K562 (cell line): ENCODE measurements around the gene KRT83. TPM values are rescaled to one million over a fixed set of nuclear protein-coding genes. Genes with fewer than 3 reads are reported as not detected.

Experiments used
- ATAC-seq: fragments of 200-7000 bp; cut with Tn5 transposase; 3 replicates; pipeline ENCODE4 v1.9.1; 2020; ENCODE audit warnings: moderate library complexity
- BruUV-seq: library from RNA; stranded (reverse); fragments of 400-500 nt; replicated peaks from 2 replicates; lab custom pipeline; 2021; lab: Mats Ljungman, UMichigan
- CTCF ChIA-PET: fragments of 300-600 bp; formaldehyde crosslinking; extraction: SDS; loops from one replicate; lab custom pipeline; 2021; ENCODE audit warnings: low intra/inter-chr PET ratio; lab: Yijun Ruan, JAX
- POLR2A ChIA-PET: fragments of 300-600, 350-650 bp; sonication (Branson Sonifier 250); formaldehyde crosslinking; extraction: SDS; loops from one replicate; lab custom pipeline; 2021; ENCODE audit warnings: antibody characterized with exemption, inconsistent platforms; lab: Yijun Ruan, JAX
- DNase-seq, 4 experiments: peaks; one replicate each; pipeline versions ENCODE4 v3.0.0 to v3.0.0-alpha.2; 2011 to 2018; ENCODE audit warnings: low spot score in 3 of 4, mixed read lengths in 3 of 4; ENCODE audit errors: extremely low read depth in 1 of 4
- FAIRE-seq: peaks from 2 replicates; lab custom pipeline; 2011; peaks lifted over from hg19 to GRCh38; lab: Jason Lieb, UNC
- H2AFZ ChIP-seq: 2 replicates; pipeline ENCODE4 v1.6.0; 2011; ENCODE audit warnings: low read depth, low read length, control low read depth, inconsistent platforms
- H3K27ac ChIP-seq: fragments of 200-600 bp; 3 replicates; pipeline ENCODE4 v1.8.0; 2011; ENCODE audit warnings: low read depth, mild to moderate bottlenecking, control low read depth, inconsistent platforms, low read length, moderate library complexity, mixed read lengths; ENCODE audit errors: extremely low read depth
- H3K27me3 ChIP-seq, 2 experiments: fragments of 300-600 bp in 1 of 2; 2 replicates in 1 of 2; 3 replicates in 1 of 2; pipeline versions ENCODE4 v1.6.0 to v1.8.0; 2011; ENCODE audit warnings: inconsistent platforms in 2 of 2, low read length in 2 of 2, mild to moderate bottlenecking in 1 of 2, mixed read lengths in 1 of 2, moderate library complexity in 1 of 2; ENCODE audit not compliant: control insufficient read depth in 2 of 2, insufficient read depth in 2 of 2
- H3K36me3 ChIP-seq: fragments of 300-600 bp; 3 replicates; pipeline ENCODE4 v1.8.0; 2011; ENCODE audit warnings: mild to moderate bottlenecking, low read length, inconsistent platforms; ENCODE audit not compliant: control insufficient read depth, insufficient read depth
- H3K4me1 ChIP-seq, 2 experiments: fragments of 200-600 bp in 1 of 2; replicated peaks in 1 of 2; 2 replicates in 1 of 2; 3 replicates in 1 of 2; pipeline versions ENCODE4 v1.5.1 to v1.8.0; 2011; ENCODE audit warnings: inconsistent platforms in 2 of 2, low read length in 2 of 2, mild to moderate bottlenecking in 1 of 2, mixed read lengths in 1 of 2, moderate library complexity in 1 of 2; ENCODE audit not compliant: control insufficient read depth in 2 of 2, insufficient read depth in 2 of 2
- H3K4me2 ChIP-seq: 2 replicates; pipeline ENCODE4 v1.6.1; 2011; ENCODE audit warnings: low read length, control low read depth, inconsistent platforms, mixed read lengths; ENCODE audit not compliant: insufficient read depth
- H3K4me3 ChIP-seq: fragments of 200-600 bp; sonication (generic), shearing (Covaris generic); 2 replicates; pipeline ENCODE4 v1.5.1; 2016; ENCODE audit warnings: control low read depth, inconsistent platforms
- H3K79me2 ChIP-seq: fragments of 200-600 bp; 3 replicates; pipeline ENCODE4 v1.8.0; 2011; ENCODE audit warnings: low read length, inconsistent platforms; ENCODE audit not compliant: control insufficient read depth, insufficient read depth
- H3K9ac ChIP-seq, 2 experiments: 2 replicates each; pipeline versions ENCODE4 v1.6.0 to v1.6.1; 2011; ENCODE audit warnings: low read depth in 2 of 2, low read length in 2 of 2, control low read depth in 1 of 2, inconsistent platforms in 1 of 2, mild to moderate bottlenecking in 1 of 2, mixed read lengths in 1 of 2; ENCODE audit not compliant: insufficient read depth in 1 of 2
- H3K9me1 ChIP-seq: one replicate; pipeline ENCODE4 v1.6.0; 2011; ENCODE audit warnings: inconsistent platforms, mild to moderate bottlenecking, low read length, moderate library complexity; ENCODE audit not compliant: control insufficient read depth, insufficient read depth
- H3K9me3 ChIP-seq: replicated peaks from 2 replicates; pipeline ENCODE4 v1.5.1; 2011; ENCODE audit warnings: low read depth, low read length, inconsistent platforms; ENCODE audit not compliant: control insufficient read depth, insufficient read depth
- H4K20me1 ChIP-seq: replicated peaks from 2 replicates; pipeline ENCODE4 v1.6.1; 2011; ENCODE audit warnings: low read length, inconsistent platforms, mixed read lengths; ENCODE audit not compliant: control insufficient read depth, insufficient read depth
- CREB1 ChIP-seq, 2 experiments: sonication (generic) in 1 of 2; formaldehyde crosslinking in 1 of 2; IDR thresholded peaks; 2 replicates each; pipeline versions ENCODE4 v1.6.1 to v1.8.0; 2012 to 2022; ENCODE audit warnings: inconsistent platforms in 1 of 2, mild to moderate bottlenecking in 1 of 2, missing genetic modification reagents in 1 of 2, moderate library complexity in 1 of 2
- ELF4 ChIP-seq: fragments of 450-650 bp; formaldehyde crosslinking; IDR thresholded peaks from 2 replicates; pipeline ENCODE4 v1.4.0; 2022; ENCODE audit warnings: missing genetic modification characterization
- GTF2E2 ChIP-seq: fragments of 200-800 bp; sonication (Bioruptor generic); IDR thresholded peaks from 2 replicates; pipeline ENCODE4 v1.6.1; 2016; ENCODE audit warnings: missing genetic modification characterization, missing compliant biosample characterization
- HMBOX1 ChIP-seq: sonication (generic); IDR thresholded peaks from 2 replicates; pipeline ENCODE4 v1.6.1; 2016
- MNT ChIP-seq, 2 experiments: fragments of 450-650 bp; conservative IDR thresholded peaks; 2 replicates each; pipeline ENCODE4 v1.6.1; 2017; ENCODE audit warnings: mild to moderate bottlenecking in 2 of 2, moderate library complexity in 2 of 2
- RBM15 ChIP-seq: fragments of 200-400 bp; formaldehyde crosslinking; IDR thresholded peaks from 2 replicates; pipeline ENCODE4 v1.6.1; 2018; ENCODE audit warnings: mild to moderate bottlenecking, low read length, moderate library complexity; ENCODE audit not compliant: insufficient read depth
- TRIM28 ChIP-seq: fragments of 450-650 bp; IDR thresholded peaks from 2 replicates; pipeline ENCODE4 v1.6.1; 2017
- U2AF2 ChIP-seq: fragments of 200-400 bp; formaldehyde crosslinking; optimal IDR thresholded peaks from 2 replicates; pipeline ENCODE3; 2017; ENCODE audit warnings: low read depth, mild to moderate bottlenecking, low read length
- ZNF133 ChIP-seq: fragments of 250-450 bp; sonication (Bioruptor Pico); IDR thresholded peaks from 2 replicates; pipeline ENCODE4 v1.4.0; 2020; ENCODE audit warnings: mild to moderate bottlenecking
- ZNF253 ChIP-seq: fragments of 250-450 bp; sonication (Bioruptor Pico); conservative IDR thresholded peaks from 2 replicates; pipeline ENCODE4 v1.6.1; 2021; ENCODE audit warnings: mild to moderate bottlenecking
- ZNF3 ChIP-seq: fragments of 250-450 bp; sonication (Bioruptor Pico); IDR thresholded peaks from 2 replicates; pipeline ENCODE4 v1.5.0; 2021; ENCODE audit warnings: mild to moderate bottlenecking, moderate library complexity
- ZNF639 ChIP-seq, 2 experiments: fragments of 200-800 bp in 1 of 2; sonication (Bioruptor generic) in 1 of 2; sonication (generic) in 1 of 2; formaldehyde crosslinking in 1 of 2; IDR thresholded peaks in 1 of 2; conservative IDR thresholded peaks in 1 of 2; 2 replicates each; pipeline versions ENCODE4 v1.5.0 to v1.6.1; 2016 to 2020; ENCODE audit warnings: missing compliant biosample characterization in 1 of 2, missing genetic modification characterization in 1 of 2, missing genetic modification reagents in 1 of 2
- ZNF764 ChIP-seq: fragments of 250-450 bp; sonication (Bioruptor Pico); IDR thresholded peaks from 2 replicates; pipeline ENCODE4 v1.4.0; 2020; ENCODE audit warnings: low read depth, mild to moderate bottlenecking, moderate library complexity
- WGBS: fragments of 100-300 bp; shearing (Covaris generic); methylation state at CpG from one replicate; pipeline ENCODE4 v1.1.6; 2016; ENCODE audit warnings: low coverage, mixed read lengths; ENCODE audit not compliant: insufficient coverage; ENCODE audit errors: missing lambda C conversion rate; 5-methylcytosine and 5-hydroxymethylcytosine counted together
- in situ Hi-C: fragments of 300-500 bp; cut with MboI; formaldehyde crosslinking; loops from 4 replicates; pipeline ENCODE4 v1.15.0; 2018; ENCODE audit warnings: inconsistent platforms, mixed read lengths
- intact Hi-C: fragments of 100-400 bp; cut with micrococcal nuclease; formaldehyde crosslinking; loops from 2 replicates; pipeline ENCODE4 v1.14.2; 2022
- polyA plus RNA-seq, 8 experiments: library from polyadenylated mRNA; depleted of rRNA in 4 of 8; stranded (reverse) in 5 of 8; unstranded in 3 of 8; fragments of >200 nt; fragmentation: Nextera tagmentation in 2 of 8; fragmentation: Illumina TruSeq in 1 of 8; extraction: Ambion mirVana in 2 of 8; extraction: Trizol in 1 of 8; gene quantifications; 2 replicates each; pipeline versions ENCODE4 v1.2.1 to v1.2.3, GENCODE V29; 2011 to 2014; ENCODE audit warnings: inconsistent platforms in 1 of 8, missing spikeins in 1 of 8
- total RNA-seq, 7 experiments: library from RNA; depleted of rRNA in 6 of 7; stranded (reverse); fragments of >200 nt in 6 of 7; fragmentation: Illumina TruSeq in 2 of 7; extraction: Trizol in 2 of 7; gene quantifications; 2 replicates each; pipeline versions ENCODE4 v1.2.1 to v1.2.3, GENCODE V29; 2011 to 2021; ENCODE audit warnings: low replicate concordance in 1 of 7
- TF ChIP-seq, protein P1 (sequence below): fragments of 450-650 bp; formaldehyde crosslinking; IDR thresholded peaks from 2 replicates; pipeline ENCODE4 v1.4.0; 2020; ENCODE audit warnings: mild to moderate bottlenecking, moderate library complexity
- TF ChIP-seq, protein P2 (sequence below): IDR thresholded peaks from 2 replicates; pipeline ENCODE4 v1.6.1; 2011; ENCODE audit warnings: borderline replicate concordance, low read depth, mild to moderate bottlenecking, moderate library complexity, low read length; ENCODE audit not compliant: insufficient read depth, poor library complexity, severe bottlenecking

The KRT83 gene
- total and polyA plus RNA-seq, 9 of the 15 experiments (the other 6 are each of a cell fraction or from before 2014, with no cell fraction given) = not detected

DNA sequence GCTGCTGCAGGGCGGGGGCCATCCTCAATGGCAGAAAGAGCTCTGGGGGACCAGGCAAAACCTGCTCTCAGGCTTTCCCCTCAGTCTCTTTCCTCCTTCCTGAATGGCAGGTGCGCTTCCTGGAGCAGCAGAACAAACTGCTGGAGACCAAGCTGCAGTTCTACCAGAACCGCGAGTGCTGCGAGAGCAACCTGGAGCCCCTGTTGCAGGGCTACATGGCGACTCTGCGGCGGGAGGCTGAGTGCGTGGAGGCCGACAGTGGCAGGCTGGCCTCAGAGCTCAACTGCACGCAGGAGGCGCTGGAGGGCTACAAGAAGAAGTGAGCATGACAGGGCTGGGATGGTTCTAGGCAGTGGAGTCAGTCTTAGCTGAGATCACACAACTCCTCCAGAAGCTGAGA is 22.9 kb upstream of the KRT83 start:
- under 1% methylated on average over 12 of the region's 12 CpGs for WGBS
- FAIRE-seq = no peak
- no peak overlapping the region for H3K9ac ChIP-seq
- no peak; the same call in 2 of the 3 replicates for ATAC-seq
- no peaks in the 10 kb centered on the region for H3K36me3 ChIP-seq
- no peak overlapping the region for H2AFZ ChIP-seq
- no peaks in the 10 kb centered on the region for H3K9me3 ChIP-seq
- no peak overlapping the region for H3K27ac ChIP-seq
- H3K9me1 ChIP-seq = no peaks in the 10 kb centered on the region
- BruUV-seq = no TSS peak
- H3K79me2 ChIP-seq = no peaks in the 10 kb centered on the region
- peaks cover 11 to 55% of the 10 kb centered on the region in 2 experiments; a peak in 3 of 5 replicates for H3K27me3 ChIP-seq
- ChIA-PET POLR2A (no interaction called here), CTCF (no interaction called here)
- H3K4me2 ChIP-seq = no peak overlapping the region
- DNase-seq = peak in 1 of 4 experiments; percentile 3
- no peaks in the 10 kb centered on the region; the same call in 1 of the 2 replicates for H4K20me1 ChIP-seq
- intact Hi-C loops = no loop called here
- in situ Hi-C loops = no loop called here
- H3K4me3 ChIP-seq = no peak overlapping the region
- H3K4me1 ChIP-seq = no peaks in the 10 kb centered on the region
- TF ChIP-seq ZNF253 (CRISPR knock-in tag) (no peak), RBM15 (no peak), MNT (conservative IDR thresholded peaks at IDR 0.05) (no peak), U2AF2 (no peak), TRIM28 (no peak), CREB1 (IDR thresholded peaks at IDR 0.05) (no peak), CREB1 (CRISPR knock-in tag; IDR thresholded peaks at IDR 0.05) (no peak), ELF4 (CRISPR knock-in tag) (no peak), HMBOX1 (no peak), GTF2E2 (tag) (no peak), ZNF133 (CRISPR knock-in tag) (no peak), ZNF764 (CRISPR knock-in tag) (no peak), ZNF639 (CRISPR knock-in tag; conservative IDR thresholded peaks at IDR 0.05 in 1 of 2, IDR thresholded peaks at IDR 0.05 in 1 of 2) (no peak), ZNF3 (CRISPR knock-in tag) (no peak)
- TF ChIP-seq, protein P1, sequence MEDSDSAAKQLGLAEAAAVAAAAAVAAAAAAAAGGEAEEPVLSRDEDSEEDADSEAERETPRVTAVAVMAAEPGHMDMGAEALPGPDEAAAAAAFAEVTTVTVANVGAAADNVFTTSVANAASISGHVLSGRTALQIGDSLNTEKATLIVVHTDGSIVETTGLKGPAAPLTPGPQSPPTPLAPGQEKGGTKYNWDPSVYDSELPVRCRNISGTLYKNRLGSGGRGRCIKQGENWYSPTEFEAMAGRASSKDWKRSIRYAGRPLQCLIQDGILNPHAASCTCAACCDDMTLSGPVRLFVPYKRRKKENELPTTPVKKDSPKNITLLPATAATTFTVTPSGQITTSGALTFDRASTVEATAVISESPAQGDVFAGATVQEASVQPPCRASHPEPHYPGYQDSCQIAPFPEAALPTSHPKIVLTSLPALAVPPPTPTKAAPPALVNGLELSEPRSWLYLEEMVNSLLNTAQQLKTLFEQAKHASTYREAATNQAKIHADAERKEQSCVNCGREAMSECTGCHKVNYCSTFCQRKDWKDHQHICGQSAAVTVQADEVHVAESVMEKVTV = no peak
- TF ChIP-seq, protein P2, sequence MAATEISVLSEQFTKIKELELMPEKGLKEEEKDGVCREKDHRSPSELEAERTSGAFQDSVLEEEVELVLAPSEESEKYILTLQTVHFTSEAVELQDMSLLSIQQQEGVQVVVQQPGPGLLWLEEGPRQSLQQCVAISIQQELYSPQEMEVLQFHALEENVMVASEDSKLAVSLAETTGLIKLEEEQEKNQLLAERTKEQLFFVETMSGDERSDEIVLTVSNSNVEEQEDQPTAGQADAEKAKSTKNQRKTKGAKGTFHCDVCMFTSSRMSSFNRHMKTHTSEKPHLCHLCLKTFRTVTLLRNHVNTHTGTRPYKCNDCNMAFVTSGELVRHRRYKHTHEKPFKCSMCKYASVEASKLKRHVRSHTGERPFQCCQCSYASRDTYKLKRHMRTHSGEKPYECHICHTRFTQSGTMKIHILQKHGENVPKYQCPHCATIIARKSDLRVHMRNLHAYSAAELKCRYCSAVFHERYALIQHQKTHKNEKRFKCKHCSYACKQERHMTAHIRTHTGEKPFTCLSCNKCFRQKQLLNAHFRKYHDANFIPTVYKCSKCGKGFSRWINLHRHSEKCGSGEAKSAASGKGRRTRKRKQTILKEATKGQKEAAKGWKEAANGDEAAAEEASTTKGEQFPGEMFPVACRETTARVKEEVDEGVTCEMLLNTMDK = no peak
